GM12878 (cell line): ENCODE results near the gene MPZL3. TPM values are rescaled to one million over a fixed set of nuclear protein-coding genes. Genes with fewer than 3 reads are reported as not detected.
A peak's percentile ranks its signal among the peaks of the same experiment; 100 is the strongest.

Experiments used
- ATAC-seq: fragments of 200-7000 bp; cut with Tn5 transposase; 3 replicates; pipeline ENCODE4 v1.9.1; 2020; ENCODE audit warnings: mild to moderate bottlenecking, moderate library complexity
- BruUV-seq: library from RNA; stranded (reverse); fragments of 400-500 nt; replicated peaks from 2 replicates; lab custom pipeline; 2021; lab: Mats Ljungman, UMichigan
- CTCF ChIA-PET: fragments of 300-600 bp; sonication (Branson Sonifier 250); formaldehyde crosslinking; extraction: SDS; loops from one replicate; lab custom pipeline; 2021; ENCODE audit warnings: inconsistent platforms; lab: Yijun Ruan, JAX
- POLR2A ChIA-PET: fragments of 350-600 bp; formaldehyde crosslinking; extraction: SDS; loops from one replicate; lab custom pipeline; 2021; ENCODE audit warnings: inconsistent platforms; lab: Charles Lee
- RAD21 ChIA-PET: fragments of 300-600 bp; sonication (Branson Sonifier 250); formaldehyde crosslinking; loops from one replicate; lab custom pipeline; 2023; ENCODE audit warnings: antibody characterized with exemption; ENCODE audit not compliant: unreplicated experiment; lab: Charles Lee
- SMC1A ChIA-PET: fragments of 300-600 bp; sonication (Branson Sonifier 250); formaldehyde crosslinking; loops from one replicate; lab custom pipeline; 2023; ENCODE audit not compliant: unreplicated experiment, uncharacterized antibody; lab: Charles Lee
- DNase-seq: peaks from one replicate; pipeline ENCODE4 v3.0.0-alpha.2; 2011; ENCODE audit warnings: low read depth, low spot score
- FAIRE-seq: peaks from 3 replicates; lab custom pipeline; 2011; peaks lifted over from hg19 to GRCh38; lab: Jason Lieb, UNC
- H2AFZ ChIP-seq: 2 replicates; pipeline ENCODE4 v1.6.0; 2011; ENCODE audit warnings: low read depth, low read length, control low read depth; ENCODE audit not compliant: control insufficient read depth
- H3K27ac ChIP-seq: 2 replicates; pipeline ENCODE4 v1.5.1; 2011; ENCODE audit warnings: control low read depth; ENCODE audit not compliant: control insufficient read depth, insufficient read depth
- H3K27me3 ChIP-seq, 2 experiments: replicated peaks in 1 of 2; 2 replicates each; pipeline versions ENCODE4 v1.6.0 to v1.6.1; 2011; ENCODE audit warnings: low read length in 1 of 2; ENCODE audit not compliant: control insufficient read depth in 2 of 2, insufficient read depth in 2 of 2
- H3K36me3 ChIP-seq, 2 experiments: 2 replicates each; pipeline ENCODE4 v1.5.1; 2011; ENCODE audit warnings: low read length in 1 of 2; ENCODE audit not compliant: control insufficient read depth in 2 of 2, insufficient read depth in 2 of 2
- H3K4me1 ChIP-seq: 2 replicates; pipeline ENCODE4 v1.6.1; 2011; ENCODE audit warnings: mild to moderate bottlenecking, low read length, moderate library complexity, mixed read lengths; ENCODE audit not compliant: control insufficient read depth, insufficient read depth
- H3K4me2 ChIP-seq: 2 replicates; pipeline ENCODE4 v1.6.0; 2011; ENCODE audit warnings: control low read depth; ENCODE audit not compliant: control insufficient read depth, insufficient read depth
- H3K4me3 ChIP-seq: fragments of 200-600 bp; sonication (generic); 2 replicates; pipeline ENCODE4 v1.5.1; 2016
- H3K79me2 ChIP-seq: 2 replicates; pipeline ENCODE4 v1.6.0; 2011; ENCODE audit warnings: low read length; ENCODE audit not compliant: control insufficient read depth, insufficient read depth
- H3K9ac ChIP-seq: 2 replicates; pipeline ENCODE4 v1.8.0; 2011; ENCODE audit warnings: low read length, control low read depth, mixed read lengths; ENCODE audit not compliant: control insufficient read depth, insufficient read depth
- H3K9me3 ChIP-seq: replicated peaks from 3 replicates; pipeline ENCODE4 v1.5.1; 2011; ENCODE audit warnings: mild to moderate bottlenecking, low read length; ENCODE audit not compliant: control insufficient read depth, insufficient read depth
- H4K20me1 ChIP-seq: 2 replicates; pipeline ENCODE4 v1.6.0; 2011; ENCODE audit not compliant: control insufficient read depth, insufficient read depth
- CBFB ChIP-seq: IDR thresholded peaks from 2 replicates; pipeline ENCODE4 v1.6.1; 2016; ENCODE audit warnings: antibody characterized with exemption, low read depth
- CHD2 ChIP-seq: IDR thresholded peaks from 2 replicates; pipeline ENCODE4 v1.6.1; 2011; ENCODE audit warnings: low read depth, low read length, improper control_type of control experiment, borderline replicate concordance
- DPF2 ChIP-seq: fragments of 450-650 bp; IDR thresholded peaks from 2 replicates; pipeline ENCODE4 v1.6.1; 2017; ENCODE audit warnings: mild to moderate bottlenecking
- FOXM1 ChIP-seq: IDR thresholded peaks from 2 replicates; pipeline ENCODE4 v1.6.1; 2012; ENCODE audit warnings: low read depth, mild to moderate bottlenecking, inconsistent platforms, low read length, moderate library complexity
- NKRF ChIP-seq: fragments of 450-650 bp; conservative IDR thresholded peaks from 2 replicates; pipeline ENCODE4 v1.6.1; 2017; ENCODE audit warnings: mild to moderate bottlenecking, moderate library complexity
- REST ChIP-seq: IDR thresholded peaks from 2 replicates; pipeline ENCODE4 v1.6.1; 2012; ENCODE audit warnings: mild to moderate bottlenecking, low read depth, low read length
- ZNF207 ChIP-seq: fragments of 450-650 bp; IDR thresholded peaks from 2 replicates; pipeline ENCODE4 v1.6.1; 2014; ENCODE audit warnings: antibody characterized with exemption, mild to moderate bottlenecking, borderline replicate concordance
- WGBS: methylation state at CpG from one replicate; pipeline ENCODE4 v1.1.6; 2016; ENCODE audit warnings: low lambda C conversion rate; ENCODE audit not compliant: insufficient replicate concordance, insufficient coverage; ENCODE audit errors: missing lambda C conversion rate; 5-methylcytosine and 5-hydroxymethylcytosine counted together
- in situ Hi-C: fragments of 300-500 bp; cut with MboI; formaldehyde crosslinking; loops from 9 replicates; pipeline ENCODE4 v1.14.3; 2018; ENCODE audit warnings: mixed read lengths
- intact Hi-C: fragments of 100-400 bp; cut with micrococcal nuclease; formaldehyde crosslinking; loops from one replicate; pipeline ENCODE4 v1.14.2; 2022; ENCODE audit not compliant: unreplicated experiment
- polyA plus RNA-seq, 11 experiments: library from polyadenylated mRNA; depleted of rRNA in 4 of 11; unstranded in 6 of 11; stranded (reverse) in 5 of 11; fragments of >200 nt; fragmentation: Nextera tagmentation in 4 of 11; fragmentation: Illumina TruSeq in 1 of 11; extraction: Ambion mirVana in 4 of 11; extraction: Trizol in 1 of 11; gene quantifications; 1 replicate in 1 of 11; 2 replicates in 10 of 11; pipeline versions ENCODE4 v1.2.1 to v1.2.3, GENCODE V29; 2011 to 2016; ENCODE audit warnings: inconsistent platforms in 2 of 11, missing spikeins in 2 of 11, low read depth in 1 of 11
- total RNA-seq, 4 experiments: library from RNA; depleted of rRNA in 3 of 4; stranded (reverse); fragments of >200 nt in 3 of 4; fragmentation: Illumina TruSeq in 1 of 4; extraction: Trizol in 1 of 4; gene quantifications; 2 replicates each; pipeline versions ENCODE4 v1.2.1 to v1.2.3, GENCODE V29; 2013 to 2021
- TF ChIP-seq, protein P1 (sequence below): IDR thresholded peaks from 2 replicates; pipeline ENCODE4 v1.6.1; 2011; ENCODE audit warnings: borderline replicate concordance, low read depth, mild to moderate bottlenecking, moderate library complexity, mixed read lengths, low read length; ENCODE audit not compliant: insufficient read depth; ENCODE audit errors: extremely low read length

Gene MPZL3
- total and polyA plus RNA-seq, 10 of the 15 experiments (the other 5 are each of a cell fraction or from before 2014, with no cell fraction given) = 2.1 to 7.5 (median 6.2) TPM

DNA sequence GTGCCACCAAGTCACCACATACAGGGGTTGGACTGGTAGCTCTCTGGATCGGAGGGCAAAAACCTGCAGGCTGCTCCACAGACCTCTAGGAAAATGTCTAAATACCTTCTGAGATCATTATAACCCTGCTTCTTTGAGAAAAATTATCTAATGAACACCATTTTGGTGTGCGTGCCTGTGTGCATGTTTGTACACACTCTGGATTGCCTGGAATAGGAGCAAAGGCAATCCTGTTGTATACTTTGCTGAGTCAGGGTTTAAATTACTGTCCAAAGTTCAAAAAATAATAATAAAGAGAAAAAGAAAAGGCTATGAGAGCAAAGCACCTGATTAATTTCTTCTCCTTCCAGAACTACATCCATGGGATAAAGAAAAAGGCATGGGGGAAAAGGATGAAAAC, 38.4 kb downstream of the MPZL3 start:
- Histone ChIP-seq H3K36me3 (no peaks in the 10 kb centered on the region), H3K9ac (no peak overlapping the region), H3K27ac (peak overlapping the region; percentile 17; the same call in 1 of the 2 replicates)
- intact Hi-C loops (no loop called here), in situ Hi-C loops (no loop called here)
- CTCF ChIA-PET = interaction anchor here (1.0 to 6.9 kb wide), 16 partner anchors 11 to 267 kb away, joined by 3 to 62 read pairs (median 4); partner anchors contain the start of genes JAML and MPZL3
- 39% methylated on average over 2 of the region's 2 CpGs for WGBS
- FAIRE-seq = no peak
- no peak for TF ChIP-seq CBFB
- no peak for TF ChIP-seq FOXM1
- TF ChIP-seq NKRF = no peak
- no peak for TF ChIP-seq CHD2
- TF ChIP-seq, protein P1, sequence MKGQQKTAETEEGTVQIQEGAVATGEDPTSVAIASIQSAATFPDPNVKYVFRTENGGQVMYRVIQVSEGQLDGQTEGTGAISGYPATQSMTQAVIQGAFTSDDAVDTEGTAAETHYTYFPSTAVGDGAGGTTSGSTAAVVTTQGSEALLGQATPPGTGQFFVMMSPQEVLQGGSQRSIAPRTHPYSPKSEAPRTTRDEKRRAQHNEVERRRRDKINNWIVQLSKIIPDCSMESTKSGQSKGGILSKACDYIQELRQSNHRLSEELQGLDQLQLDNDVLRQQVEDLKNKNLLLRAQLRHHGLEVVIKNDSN = no peak
- TF ChIP-seq DPF2 = no peak
- no peak for TF ChIP-seq REST
- TF ChIP-seq ZNF207 = no peak
- TF ChIP-seq, all 136 proteins: peak for 0
- no peak for ATAC-seq
- ChIA-PET RAD21 (interaction anchor here (0.9 to 4.2 kb wide), 13 partner anchors 8 to 78 kb away, joined by 3 to 43 read pairs (median 5); partner anchors contain the start of gene JAML), POLR2A (interaction anchor here (0.5 to 3.7 kb wide), 12 partner anchors 9 to 164 kb away, joined by 3 to 17 read pairs (median 4); partner anchors contain the start of genes JAML and MPZL3), SMC1A (interaction anchor here (0.5 to 5.8 kb wide), 21 partner anchors 11 to 761 kb away, joined by 3 to 80 read pairs (median 7); partner anchors contain the start of genes CD3E, JAML and MPZL3)
- H4K20me1 ChIP-seq = no peaks in the 10 kb centered on the region
- no peak overlapping the region for H2AFZ ChIP-seq
- H3K4me2 ChIP-seq = peak overlapping the region; percentile 84
- peaks cover 36% of the 10 kb centered on the region for H3K4me1 ChIP-seq
- no peak for DNase-seq
- H3K9me3 ChIP-seq = no peaks in the 10 kb centered on the region
- no peaks in the 10 kb centered on the region for H3K27me3 ChIP-seq
- no peaks in the 10 kb centered on the region for H3K79me2 ChIP-seq
- H3K4me3 ChIP-seq = no peak overlapping the region
- no TSS peak for BruUV-seq
